GM21367 (cell line): ENCODE results near the gene CST9.

Experiments
- ATAC-seq: cut with Tn5 transposase; IDR thresholded peaks from one replicate; pipeline ENCODE4 v1.9.1; 2021; ENCODE audit not compliant: unreplicated experiment

Gene CST9

DNA sequence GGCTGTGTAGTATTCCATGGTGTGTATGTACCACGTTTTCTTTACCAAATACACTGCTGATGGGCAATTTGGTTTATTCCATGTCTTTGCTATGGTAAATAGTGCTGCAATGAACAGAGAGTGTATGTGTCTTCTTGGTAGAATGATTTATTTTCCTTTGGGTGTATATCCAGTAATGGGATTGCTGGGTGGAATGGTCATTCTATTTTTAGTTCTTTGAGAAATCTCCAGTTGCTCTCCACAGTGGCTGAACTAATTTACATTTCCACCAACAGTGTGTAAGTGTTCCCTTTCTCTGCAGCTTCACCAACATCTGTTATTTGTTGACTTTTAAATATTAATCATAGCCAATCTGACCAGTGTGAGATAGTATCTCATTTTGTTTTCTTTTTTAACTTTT lies 51.3 kb downstream of the CST9 start:
- ATAC-seq, result no peak
